ENCODE measurements around the gene TRNT1.

Gene TRNT1

DNA sequence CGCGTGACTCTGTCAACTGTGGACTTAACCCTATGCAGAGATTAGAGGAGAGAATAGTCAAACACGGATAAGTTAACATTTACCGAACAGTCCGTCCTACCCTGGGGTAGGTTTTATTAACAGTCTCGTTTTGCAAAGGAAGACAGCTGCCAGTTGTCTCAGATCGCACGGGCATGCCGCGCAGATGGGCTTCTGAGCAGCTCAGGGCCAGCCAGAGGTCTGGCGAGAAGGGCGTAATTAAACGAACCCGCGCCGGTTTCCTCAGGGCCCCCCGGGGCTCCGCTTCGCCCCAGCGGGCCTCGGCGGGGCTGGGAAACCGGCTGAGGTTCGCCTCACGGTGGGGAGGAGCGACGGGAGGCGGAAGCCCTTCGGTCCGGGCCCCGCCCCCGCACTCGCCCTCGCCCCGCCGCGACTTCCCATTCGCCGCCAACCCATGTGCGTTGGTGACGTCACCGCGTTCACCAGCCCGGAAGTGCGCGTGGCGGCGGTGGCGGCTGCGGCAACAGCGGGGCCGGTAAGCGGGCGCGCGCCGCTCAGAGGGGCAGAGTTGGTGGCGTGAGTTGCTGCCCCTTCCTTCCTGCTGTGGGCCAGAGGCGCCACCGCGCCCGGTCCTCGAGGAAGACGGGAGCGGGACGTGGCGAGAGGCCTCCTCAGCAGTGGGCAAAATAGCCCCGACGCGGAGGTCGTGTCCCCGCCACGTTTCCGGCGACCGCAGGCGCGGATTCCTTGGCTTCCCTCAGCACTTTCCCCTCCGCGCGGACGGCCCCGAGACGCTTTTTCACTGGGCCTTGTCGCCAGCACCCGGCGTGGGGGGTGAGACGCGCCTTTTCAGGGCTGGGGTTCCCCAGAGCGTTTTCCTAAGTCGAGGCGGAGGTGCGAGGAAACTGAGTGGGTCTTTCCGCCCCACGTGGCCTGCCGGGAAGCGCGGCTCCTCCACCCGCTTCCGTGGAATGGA, at the start of gene TRNT1:
TSS of gene TRNT1 (plus strand) at position 464 of the 955 bp plus-strand sequence. CDS start 2,101 bp downstream, outside the sequence.
- peak within 1 kb of the TSS; percentile 99 for H3K27ac Mint-ChIP-seq
- H3K36me3 Mint-ChIP-seq (ENCODE audit: low read depth) = peaks cover 48% of the 10 kb centered on the region
- H3K4me3 Mint-ChIP-seq = peak within 1 kb of the TSS; percentile 97
- H3K4me1 Mint-ChIP-seq (ENCODE audit: low read depth) = peaks cover 36% of the 10 kb centered on the region
- no peaks in the 10 kb centered on the region for H3K27me3 Mint-ChIP-seq
- no peaks in the 10 kb centered on the region for H3K9me3 Mint-ChIP-seq

DNA sequence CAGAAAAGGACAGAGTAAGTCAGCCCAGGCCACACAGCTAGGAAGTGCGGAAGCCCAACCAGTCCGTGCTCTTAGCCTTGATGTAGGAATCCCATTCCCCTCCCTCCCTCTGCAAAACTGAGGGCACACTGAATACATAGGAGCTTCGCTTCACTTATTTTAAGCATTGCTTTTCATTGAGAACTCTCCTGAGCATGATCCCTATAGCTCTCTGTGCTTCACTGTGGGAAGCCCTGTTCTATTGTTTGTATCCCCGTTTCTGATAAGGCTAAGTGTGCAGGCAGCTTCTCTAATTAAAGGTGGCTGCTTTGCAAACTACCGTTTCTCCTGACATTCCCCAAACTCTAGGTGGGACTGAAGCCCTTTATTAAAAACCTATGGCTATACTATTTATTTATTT, 46.4 kb upstream of the TRNT1 start:
- Mint-ChIP-seq H3K4me1 (ENCODE audit: low read depth) (peaks cover 6% of the 10 kb centered on the region), H3K36me3 (ENCODE audit: low read depth) (no peaks in the 10 kb centered on the region), H3K27ac (no peak overlapping the region), H3K27me3 (no peaks in the 10 kb centered on the region), H3K4me3 (no peak overlapping the region), H3K9me3 (no peaks in the 10 kb centered on the region)

DNA sequence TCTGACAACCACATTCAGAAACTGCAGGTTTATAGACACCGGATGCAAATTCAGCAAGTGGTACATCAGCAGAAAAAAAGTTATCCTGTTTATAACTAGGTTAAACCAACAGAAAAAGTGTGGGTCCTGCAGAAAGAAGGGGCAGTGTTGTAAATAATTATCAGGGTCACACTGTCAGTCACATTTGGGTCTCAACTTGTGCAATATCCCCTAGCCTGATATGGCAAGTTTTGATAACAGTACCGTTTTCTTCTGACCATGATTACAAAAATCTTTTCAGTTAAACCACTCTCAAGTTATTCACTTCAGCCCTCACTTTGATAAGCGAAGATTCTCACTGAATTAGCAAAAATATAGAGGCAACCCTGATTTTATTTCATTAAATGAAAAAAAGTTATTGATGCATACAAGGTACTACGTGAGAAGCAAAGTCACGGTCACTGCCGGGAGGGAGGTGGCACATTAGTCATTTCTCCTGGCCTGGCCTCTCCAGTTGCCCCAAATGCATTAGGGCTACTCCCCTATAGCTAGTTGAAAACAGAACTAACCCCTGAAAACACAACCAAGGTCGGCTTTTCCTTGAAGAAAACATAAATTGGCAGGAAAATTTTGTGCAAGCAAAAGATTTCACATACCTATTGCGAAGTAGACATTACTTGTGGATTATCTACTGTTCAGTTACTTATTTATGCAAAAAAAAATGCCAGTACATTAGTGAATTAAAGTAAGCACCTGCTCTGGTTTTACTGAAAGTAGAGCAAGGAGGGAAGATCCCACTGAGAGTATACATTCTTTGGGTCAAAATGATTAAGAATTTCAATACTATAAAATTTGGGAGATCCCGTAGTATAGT, 45.1 kb upstream of the TRNT1 start:
- H3K4me3 Mint-ChIP-seq = no peak overlapping the region
- H3K27me3 Mint-ChIP-seq = no peaks in the 10 kb centered on the region
- H3K27ac Mint-ChIP-seq = no peak overlapping the region
- no peaks in the 10 kb centered on the region for H3K36me3 Mint-ChIP-seq (ENCODE audit: low read depth)
- H3K9me3 Mint-ChIP-seq = no peaks in the 10 kb centered on the region
- peaks cover 6% of the 10 kb centered on the region for H3K4me1 Mint-ChIP-seq (ENCODE audit: low read depth)

DNA sequence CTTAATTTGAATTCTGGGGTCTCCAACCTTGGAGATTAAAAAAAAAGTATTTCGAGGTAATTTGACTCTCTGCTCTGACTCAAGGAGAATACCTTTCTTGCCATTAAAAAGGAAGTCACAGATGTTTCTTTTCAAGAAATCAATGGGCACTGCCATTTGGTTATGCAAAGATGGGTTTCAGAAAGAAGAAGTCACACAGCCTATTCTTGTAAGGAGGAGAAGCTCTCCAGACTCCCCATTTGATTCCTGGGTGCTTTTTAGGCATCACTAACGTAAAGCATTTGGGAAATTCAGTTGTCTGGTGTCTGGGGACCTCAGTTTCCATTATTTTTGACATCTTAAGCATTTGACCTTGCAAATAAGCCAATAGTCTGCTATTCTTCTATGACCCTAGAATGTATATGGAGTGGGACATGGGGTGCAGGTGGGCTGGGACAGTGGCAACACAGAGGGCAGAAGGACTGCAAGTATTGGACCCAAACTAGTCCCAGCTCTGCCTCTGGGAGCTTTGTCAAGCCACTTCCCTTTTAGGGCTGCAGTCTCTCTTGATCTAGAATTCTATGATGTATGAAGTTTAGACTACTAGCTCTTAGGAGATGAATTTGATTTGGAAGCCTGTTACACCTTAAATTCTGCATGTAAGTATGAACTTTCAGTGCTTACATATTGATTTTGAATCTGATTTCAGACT, 44.4 kb upstream of the TRNT1 start:
- H3K4me1 Mint-ChIP-seq (ENCODE audit: low read depth) = peaks cover 6% of the 10 kb centered on the region
- H3K9me3 Mint-ChIP-seq = no peaks in the 10 kb centered on the region
- no peaks in the 10 kb centered on the region for H3K27me3 Mint-ChIP-seq
- no peak overlapping the region for H3K27ac Mint-ChIP-seq
- no peaks in the 10 kb centered on the region for H3K36me3 Mint-ChIP-seq (ENCODE audit: low read depth)
- H3K4me3 Mint-ChIP-seq = no peak overlapping the region

DNA sequence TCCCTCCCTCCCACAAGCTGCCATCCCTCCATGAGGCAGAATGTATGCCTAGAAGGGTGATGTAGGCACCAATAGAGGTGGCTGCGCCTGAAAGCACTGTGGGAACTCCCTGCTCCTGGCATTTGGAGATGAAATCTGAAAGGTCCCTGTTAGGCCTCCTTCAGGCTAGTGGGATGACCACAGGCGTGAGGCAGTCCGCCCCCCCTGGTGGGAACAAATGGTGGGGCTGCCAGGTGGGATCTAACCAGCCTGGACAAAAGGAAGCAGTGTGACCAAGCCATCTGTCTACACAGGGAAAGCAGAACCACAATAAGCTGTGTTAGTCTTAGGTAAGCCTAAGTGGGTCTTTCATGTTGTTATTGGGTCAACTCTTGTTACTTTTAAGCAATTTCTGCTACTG, 41.9 kb upstream of the TRNT1 start:
- Mint-ChIP-seq H3K27me3 (no peaks in the 10 kb centered on the region), H3K4me3 (no peak overlapping the region), H3K27ac (no peak overlapping the region), H3K4me1 (ENCODE audit: low read depth) (peaks cover 12% of the 10 kb centered on the region), H3K36me3 (ENCODE audit: low read depth) (no peaks in the 10 kb centered on the region), H3K9me3 (no peaks in the 10 kb centered on the region)

DNA sequence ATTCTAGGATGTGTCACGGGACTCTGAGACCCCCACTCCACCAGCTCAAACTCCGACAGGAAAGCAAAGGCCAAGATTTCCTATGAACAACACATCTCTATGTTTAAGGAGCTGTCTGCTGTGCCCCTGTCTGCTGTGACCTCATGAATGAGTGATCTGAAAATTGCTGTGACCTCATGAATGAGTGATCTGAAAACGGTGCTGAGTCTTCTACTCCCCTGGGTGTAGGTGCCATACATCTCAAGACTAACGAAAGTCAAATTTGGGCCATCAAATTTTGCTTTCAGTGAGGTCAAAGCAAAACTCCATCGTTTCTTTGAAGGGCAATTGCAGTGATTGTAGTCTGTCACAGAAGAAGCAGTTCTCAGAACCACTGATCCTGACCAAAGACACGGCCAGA, 41.0 kb upstream of the TRNT1 start:
- no peaks in the 10 kb centered on the region for H3K36me3 Mint-ChIP-seq (ENCODE audit: low read depth)
- no peaks in the 10 kb centered on the region for H3K9me3 Mint-ChIP-seq
- peaks cover 12% of the 10 kb centered on the region for H3K4me1 Mint-ChIP-seq (ENCODE audit: low read depth)
- H3K27ac Mint-ChIP-seq = no peak overlapping the region
- H3K4me3 Mint-ChIP-seq = no peak overlapping the region
- H3K27me3 Mint-ChIP-seq = no peaks in the 10 kb centered on the region

DNA sequence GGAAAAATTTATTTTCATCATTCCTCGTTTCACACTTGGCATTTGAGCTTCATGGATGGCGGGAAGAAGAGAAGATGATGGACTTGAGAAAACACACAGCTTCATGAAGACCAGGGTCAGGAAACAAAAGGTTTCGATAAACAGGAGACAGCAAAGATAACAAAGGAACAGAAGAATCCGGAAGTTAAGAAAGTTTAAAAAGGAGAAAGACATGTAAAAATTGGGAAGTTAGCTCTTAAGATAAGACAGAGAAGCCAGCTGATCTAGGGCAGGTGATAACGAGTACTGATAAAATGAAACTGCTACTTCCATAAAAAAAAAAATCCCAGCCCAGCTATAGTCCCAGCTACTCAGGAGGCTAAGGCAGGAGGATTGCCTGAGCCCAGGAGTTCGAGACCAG, 40.5 kb upstream of the TRNT1 start:
- Mint-ChIP-seq H3K9me3 (no peaks in the 10 kb centered on the region), H3K36me3 (ENCODE audit: low read depth) (no peaks in the 10 kb centered on the region), H3K4me3 (no peak overlapping the region), H3K27ac (no peak overlapping the region), H3K27me3 (no peaks in the 10 kb centered on the region), H3K4me1 (ENCODE audit: low read depth) (peaks cover 10% of the 10 kb centered on the region)

DNA sequence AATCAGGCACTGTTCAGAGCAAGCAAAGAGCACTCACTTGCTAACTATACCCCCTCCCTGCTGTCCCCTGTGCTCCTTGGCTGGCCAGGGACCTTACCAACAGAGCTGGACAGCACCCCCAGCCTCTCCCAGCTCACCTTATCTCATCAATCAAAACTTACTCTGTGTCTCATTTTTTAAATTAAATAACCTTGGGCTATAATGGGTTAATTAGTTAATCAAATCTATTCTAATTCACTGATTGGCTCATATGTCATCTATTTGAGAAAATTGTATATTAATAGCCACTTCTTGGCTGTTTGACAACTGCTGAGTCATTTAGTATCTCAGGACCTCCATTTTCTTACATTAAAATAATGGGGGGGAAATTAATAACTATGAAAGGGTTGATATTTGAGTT, 39.5 kb upstream of the TRNT1 start:
- H3K9me3 Mint-ChIP-seq = no peaks in the 10 kb centered on the region
- peaks cover 5% of the 10 kb centered on the region for H3K4me1 Mint-ChIP-seq (ENCODE audit: low read depth)
- H3K4me3 Mint-ChIP-seq = no peak overlapping the region
- H3K27ac Mint-ChIP-seq = no peak overlapping the region
- no peaks in the 10 kb centered on the region for H3K27me3 Mint-ChIP-seq
- H3K36me3 Mint-ChIP-seq (ENCODE audit: low read depth) = no peaks in the 10 kb centered on the region

DNA sequence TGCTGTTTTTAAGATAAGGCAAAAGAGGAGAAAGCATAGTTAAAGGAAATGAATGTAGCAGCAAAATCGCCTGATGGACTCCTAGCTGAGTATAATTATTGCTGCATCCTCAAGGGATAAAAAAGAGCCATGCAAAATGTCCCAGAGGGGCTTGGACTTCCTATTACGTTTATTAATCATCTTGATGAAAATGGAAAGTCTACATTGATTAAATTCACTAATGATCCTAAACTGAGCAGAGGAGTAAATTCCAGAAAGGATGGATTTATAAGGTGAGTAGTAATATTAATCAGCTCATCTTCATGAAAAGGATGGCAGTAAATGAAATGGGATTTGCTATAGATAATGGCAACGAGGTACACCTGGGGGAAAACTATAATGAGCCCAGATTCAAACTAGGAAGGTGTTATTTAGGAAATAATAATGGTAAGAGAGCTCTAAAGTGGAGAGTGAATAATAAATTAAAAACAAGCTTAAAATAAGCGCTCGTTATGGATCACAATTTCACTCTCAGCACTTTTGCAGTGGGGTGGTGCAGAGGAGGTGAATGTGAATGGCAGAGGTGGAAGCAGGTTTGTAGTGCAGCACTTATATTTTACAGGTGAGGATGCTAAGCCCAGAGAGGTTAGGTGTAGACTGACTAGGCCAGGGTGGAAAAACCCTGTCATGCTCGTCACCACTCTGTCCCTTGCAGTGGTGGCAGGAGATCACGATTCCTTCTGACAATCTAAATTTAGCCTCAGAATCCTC, 38.8 kb upstream of the TRNT1 start:
- Mint-ChIP-seq H3K27ac (no peak overlapping the region), H3K27me3 (no peaks in the 10 kb centered on the region), H3K4me1 (ENCODE audit: low read depth) (peaks cover 5% of the 10 kb centered on the region)

DNA sequence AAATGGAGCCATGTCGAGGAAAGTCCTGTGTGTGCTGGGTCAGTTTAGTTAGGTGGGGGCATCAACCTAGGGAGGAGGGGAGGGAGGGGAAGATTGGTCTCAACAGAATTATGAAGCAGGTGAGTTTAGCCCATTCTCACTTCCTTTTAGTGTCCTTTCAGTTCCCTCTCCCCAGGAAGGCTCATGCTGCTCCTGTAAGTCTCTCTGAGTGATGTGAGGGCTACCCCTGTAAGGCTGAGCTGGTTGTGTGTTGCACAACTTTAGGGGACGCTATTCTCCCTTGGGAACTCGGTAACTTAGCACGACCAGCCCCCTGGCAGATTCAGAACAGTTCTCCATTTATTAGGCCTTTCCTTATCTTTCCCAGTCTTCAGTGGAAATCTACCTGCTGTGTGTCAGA, 37.7 kb upstream of the TRNT1 start:
- peaks cover 5% of the 10 kb centered on the region for H3K4me1 Mint-ChIP-seq (ENCODE audit: low read depth)
- no peak overlapping the region for H3K4me3 Mint-ChIP-seq

More for the DNA sequence above, 38.8 kb upstream of the TRNT1 start:
- no peak overlapping the region for H3K4me3 Mint-ChIP-seq
- H3K9me3 Mint-ChIP-seq = no peaks in the 10 kb centered on the region
- H3K36me3 Mint-ChIP-seq (ENCODE audit: low read depth) = no peaks in the 10 kb centered on the region

DNA sequence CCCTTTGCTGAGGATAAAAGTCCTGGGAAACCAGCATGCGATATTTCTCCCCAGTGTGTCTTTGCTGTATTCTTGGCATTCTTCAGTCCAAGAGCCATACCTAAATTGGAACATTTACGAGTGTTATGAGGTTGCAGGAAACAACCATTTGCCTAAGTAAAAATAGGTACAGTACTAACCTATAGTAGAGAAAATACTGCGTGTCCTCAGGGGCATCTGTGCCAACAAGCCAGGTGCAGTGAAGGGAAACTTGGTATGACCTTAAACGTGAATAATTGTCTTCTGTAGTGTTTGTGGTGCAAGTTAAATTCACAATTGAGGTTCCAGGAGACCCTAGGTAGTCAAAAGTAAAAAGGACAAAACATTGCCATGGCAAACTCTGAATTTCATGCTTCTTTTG, 28.8 kb upstream of the TRNT1 start:
- Mint-ChIP-seq H3K4me3 (no peak overlapping the region), H3K27me3 (peaks cover 3% of the 10 kb centered on the region), H3K36me3 (ENCODE audit: low read depth) (no peaks in the 10 kb centered on the region), H3K4me1 (ENCODE audit: low read depth) (no peaks in the 10 kb centered on the region), H3K9me3 (no peaks in the 10 kb centered on the region), H3K27ac (no peak overlapping the region)

More for the DNA sequence above, 37.7 kb upstream of the TRNT1 start:
- Mint-ChIP-seq H3K27me3 (no peaks in the 10 kb centered on the region), H3K36me3 (ENCODE audit: low read depth) (no peaks in the 10 kb centered on the region), H3K27ac (no peak overlapping the region), H3K9me3 (no peaks in the 10 kb centered on the region)

DNA sequence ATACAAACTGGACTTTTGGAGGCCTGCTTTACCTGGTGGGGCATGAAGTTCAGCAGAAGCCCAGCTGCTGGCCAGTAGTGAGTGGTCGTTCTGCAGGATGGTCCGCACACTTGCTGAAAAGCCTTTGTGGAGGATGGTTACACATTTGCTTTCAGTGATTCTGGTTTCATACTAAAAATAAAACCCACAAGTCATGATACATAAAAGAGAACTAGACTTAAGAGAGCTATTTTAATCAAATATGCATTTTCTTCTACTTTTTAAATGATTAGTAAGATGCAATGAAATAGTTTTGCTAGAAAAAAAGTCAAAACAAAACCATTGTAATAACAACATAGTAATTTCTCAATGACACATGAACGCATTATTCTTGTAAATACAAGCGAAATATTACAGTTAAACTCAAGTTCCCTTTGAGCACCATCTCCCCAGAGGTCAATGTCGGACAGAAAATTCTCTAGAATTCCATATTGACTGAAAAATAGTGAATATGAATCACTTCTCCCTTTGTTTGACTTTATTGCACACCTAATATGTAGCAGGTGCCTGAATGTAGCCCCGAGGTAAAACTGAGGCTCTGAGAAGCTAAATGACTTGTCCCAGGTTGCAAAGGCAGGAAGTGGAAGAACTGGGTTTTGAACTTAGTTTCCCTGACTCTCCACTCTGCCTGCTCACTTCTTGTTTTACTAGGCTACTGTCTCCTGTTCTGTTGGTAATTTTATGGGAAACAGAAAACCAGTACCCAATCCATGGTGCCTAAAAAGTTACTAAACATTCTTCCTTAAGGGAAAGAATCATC, 24.9 kb upstream of the TRNT1 start:
- H3K27ac Mint-ChIP-seq = no peak overlapping the region
- H3K4me3 Mint-ChIP-seq = no peak overlapping the region
- no peaks in the 10 kb centered on the region for H3K9me3 Mint-ChIP-seq
- H3K36me3 Mint-ChIP-seq (ENCODE audit: low read depth) = no peaks in the 10 kb centered on the region
- peaks cover 4% of the 10 kb centered on the region for H3K4me1 Mint-ChIP-seq (ENCODE audit: low read depth)
- peaks cover 13% of the 10 kb centered on the region for H3K27me3 Mint-ChIP-seq

DNA sequence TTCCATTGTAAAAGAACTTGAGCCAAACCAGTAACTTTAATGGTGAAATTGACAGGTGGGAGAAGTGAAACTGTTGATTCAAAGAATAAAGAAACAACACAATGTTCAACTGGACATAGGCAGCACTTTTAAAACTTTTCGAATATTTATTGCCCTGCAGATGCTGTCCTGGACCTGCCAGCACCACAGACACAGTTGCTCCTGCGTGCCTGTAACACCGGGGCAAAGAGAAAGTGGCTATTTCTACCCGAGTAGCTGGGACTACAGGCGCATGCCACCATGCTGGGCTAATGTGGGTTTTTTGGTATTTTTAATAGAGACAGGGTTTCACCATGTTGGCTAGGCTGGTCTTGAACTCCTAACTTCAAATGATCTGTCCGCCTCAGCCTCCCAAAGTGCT, 24.0 kb upstream of the TRNT1 start:
- Mint-ChIP-seq H3K9me3 (no peaks in the 10 kb centered on the region), H3K36me3 (ENCODE audit: low read depth) (no peaks in the 10 kb centered on the region), H3K4me3 (no peak overlapping the region), H3K27me3 (peaks cover 16% of the 10 kb centered on the region), H3K4me1 (ENCODE audit: low read depth) (peaks cover 10% of the 10 kb centered on the region), H3K27ac (no peak overlapping the region)
